ENCODE data around the gene ISOC2.
"Not testable (repeated sequence)": the region's sequence is repeated elsewhere in the genome, so short reads cannot be mapped to it uniquely, and the experiment has no call there.

ISOC2 gene

GRCh38 chr19:55461259-55461973 lies at the start of gene ISOC2:
TSS of gene ISOC2 (minus strand) at chr19:55461642. CDS start at chr19:55456486, 5,156 bp downstream.
- DNase-seq: peak; percentile 75 to 100 (median 99)

DNA sequence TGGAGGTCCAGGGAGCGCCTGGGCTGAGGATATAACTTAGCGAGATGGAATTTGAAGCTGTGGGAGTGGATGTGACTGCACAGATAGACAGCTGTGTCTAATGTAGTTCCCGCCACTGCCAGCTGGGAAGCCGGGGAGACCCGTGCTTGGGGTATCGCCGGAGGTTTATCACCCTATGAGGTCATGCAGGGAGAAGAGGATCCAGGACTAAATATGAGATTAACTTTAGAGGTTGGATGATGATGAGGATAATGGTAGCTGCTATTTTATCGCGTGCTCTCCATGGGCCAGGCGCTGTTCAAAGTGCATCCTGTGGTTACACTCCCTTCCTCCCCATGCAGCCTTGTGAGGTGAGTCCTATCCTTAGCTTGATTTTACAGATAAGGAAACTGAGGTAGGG lies 46.7 kb upstream of the ISOC2 start:
- no peak for DNase-seq

GRCh38 chr19:55504981-55505380 lies 43.5 kb upstream of the ISOC2 start:
- DNase-seq: no peak

DNA sequence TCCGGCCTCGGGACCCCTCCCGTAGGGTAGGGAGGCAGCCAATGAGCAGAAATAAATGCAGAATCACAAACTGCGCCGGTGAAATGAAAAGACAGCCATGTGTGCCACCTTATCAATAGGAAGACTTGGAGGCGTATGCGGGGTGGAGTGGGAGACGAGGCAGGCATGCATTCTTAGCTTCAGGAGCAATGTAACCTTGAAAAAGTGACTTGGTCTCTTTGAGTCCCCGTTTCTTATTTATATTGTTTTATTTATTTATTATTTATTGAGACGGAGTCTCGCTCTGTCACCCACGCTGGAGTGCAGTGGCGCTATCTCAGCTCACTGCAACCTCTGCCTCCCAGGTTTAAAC lies 42.8 kb upstream of the ISOC2 start:
- DNase-seq: no peak

DNA sequence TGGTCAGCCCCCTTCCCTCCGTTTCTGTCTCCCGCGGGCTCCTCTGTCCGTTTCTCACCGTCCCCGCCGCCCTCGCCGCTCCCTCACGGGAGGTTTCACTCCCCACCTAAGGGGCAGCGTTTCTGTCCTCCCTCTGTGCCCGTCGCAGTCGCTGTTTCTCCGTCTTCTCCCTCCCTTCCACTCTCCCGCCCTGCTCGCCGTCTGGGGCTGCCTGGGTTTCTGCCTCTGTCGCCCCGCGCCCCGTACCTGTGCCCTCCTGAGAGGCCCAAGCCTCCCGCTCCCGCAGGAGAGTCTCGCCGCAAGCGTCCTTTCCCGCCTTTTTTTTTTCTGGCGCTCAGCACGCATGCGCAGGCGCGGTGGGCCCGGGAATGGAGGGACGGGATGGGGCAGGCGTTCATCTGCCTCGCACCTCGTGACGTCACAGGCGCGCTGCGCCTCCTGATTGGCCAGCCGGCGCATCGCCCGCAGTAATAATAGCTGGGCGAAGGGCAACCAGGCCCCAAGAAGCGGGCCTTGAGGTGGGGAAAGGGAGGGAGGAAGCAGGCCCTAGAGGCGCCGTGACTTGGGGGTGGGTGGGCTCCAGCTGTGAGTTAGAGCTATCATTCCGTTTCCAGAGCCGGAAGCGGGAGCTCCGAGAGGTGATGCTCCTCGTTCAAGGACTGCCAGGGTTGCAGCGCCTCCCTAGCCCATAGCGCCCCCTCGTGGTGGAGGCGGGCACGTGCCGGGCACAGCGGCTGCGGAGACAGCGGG lies 42.2 kb upstream of the ISOC2 start:
- peak; percentile 60 to 99 (median 91) for DNase-seq

- DNase-seq: no peak
Observed at GRCh38 chr19:55503157-55503501, 41.7 kb upstream of the ISOC2 start.

DNA sequence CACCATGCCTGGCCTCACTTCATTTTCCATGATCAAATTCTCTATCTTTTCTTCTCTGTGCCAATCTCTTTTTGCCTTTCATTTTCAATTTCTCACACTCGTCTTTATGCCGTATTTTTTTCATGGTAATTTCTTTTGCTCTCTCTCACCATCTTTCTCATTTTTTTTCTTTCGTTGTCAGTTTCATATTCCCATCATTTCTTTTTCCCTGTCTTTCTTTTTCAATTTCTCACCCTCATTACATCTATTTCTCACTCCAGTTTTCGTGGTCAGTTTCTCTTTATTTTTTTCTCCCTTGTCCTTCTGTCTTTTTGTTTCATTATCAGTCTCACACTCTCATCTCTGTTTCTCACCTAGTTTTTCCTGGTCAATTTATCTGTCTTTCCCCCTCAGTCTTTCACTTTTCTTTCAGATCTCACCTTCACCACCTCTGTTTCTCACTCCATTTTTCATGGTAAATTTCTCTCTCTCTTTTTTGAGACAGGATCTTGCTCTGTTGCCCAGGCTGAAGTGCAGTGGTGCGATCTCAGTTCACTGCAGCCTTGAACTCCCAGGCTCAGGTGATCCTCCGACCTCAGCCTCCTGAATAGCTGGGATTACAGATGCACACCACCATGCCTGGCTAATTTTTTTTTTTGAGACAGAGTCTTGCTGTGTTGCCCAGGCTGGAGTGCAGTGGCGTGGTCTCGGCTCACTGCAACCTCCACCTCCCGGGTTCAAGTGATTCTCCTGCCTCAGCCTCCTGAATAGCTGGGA lies 40.9 kb upstream of the ISOC2 start:
- no peak for DNase-seq

DNA sequence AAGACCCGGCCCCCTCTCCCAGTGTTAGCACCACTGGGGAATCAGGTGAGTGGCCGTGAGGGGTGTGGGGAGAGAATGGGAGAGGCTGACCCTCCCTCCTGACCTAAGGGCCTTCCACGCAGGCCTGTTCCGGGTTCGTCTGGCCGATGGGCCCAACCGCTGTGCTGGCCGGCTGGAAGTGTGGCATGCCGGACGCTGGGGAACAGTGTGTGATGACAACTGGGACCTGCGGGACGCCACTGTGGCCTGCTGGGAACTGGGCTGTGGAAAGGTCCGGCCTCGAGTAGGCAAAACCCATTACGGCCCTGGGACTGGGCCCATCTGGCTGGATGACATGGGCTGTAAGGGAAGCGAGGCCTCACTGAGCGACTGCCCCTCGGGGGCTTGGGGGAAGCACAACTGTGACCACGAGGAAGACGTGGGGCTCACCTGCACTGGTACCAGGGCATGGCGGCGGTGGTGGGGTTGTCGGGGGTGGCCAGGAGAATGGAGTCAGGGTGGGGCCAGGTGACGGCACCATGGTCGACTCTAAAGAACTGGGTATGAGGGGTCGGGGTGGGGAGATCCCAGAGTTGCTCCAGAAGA lies 39.0 kb upstream of the ISOC2 start:
- no peak for DNase-seq

DNA sequence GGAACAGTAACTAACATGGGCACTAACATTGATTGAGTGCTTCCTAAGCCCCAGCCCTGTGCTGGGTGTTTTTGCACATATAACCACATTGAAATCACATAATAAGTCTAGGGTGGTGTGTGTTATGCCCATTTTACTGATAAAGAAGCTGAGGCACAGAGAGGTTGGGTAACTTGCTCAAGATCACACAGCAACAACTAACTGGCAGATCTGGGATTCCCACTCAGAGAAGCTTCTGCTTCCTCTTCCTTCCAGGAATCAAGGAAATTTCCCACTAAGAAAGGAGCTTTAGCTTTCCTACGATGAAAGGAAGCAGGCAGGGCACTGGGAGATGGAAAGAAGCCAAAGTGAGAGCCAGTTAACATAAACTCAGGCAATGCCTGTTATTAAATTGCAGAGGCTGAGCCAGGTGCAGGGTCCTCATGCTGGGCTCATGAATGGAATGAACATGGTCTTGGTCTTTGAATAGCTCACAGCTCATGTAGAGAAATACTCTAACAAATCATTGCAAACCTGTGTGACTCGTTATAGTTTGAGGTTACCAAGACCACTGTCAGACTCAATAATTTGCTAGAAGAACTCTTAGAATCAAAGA lies 36.9 kb upstream of the ISOC2 start:
- no peak for DNase-seq

DNA sequence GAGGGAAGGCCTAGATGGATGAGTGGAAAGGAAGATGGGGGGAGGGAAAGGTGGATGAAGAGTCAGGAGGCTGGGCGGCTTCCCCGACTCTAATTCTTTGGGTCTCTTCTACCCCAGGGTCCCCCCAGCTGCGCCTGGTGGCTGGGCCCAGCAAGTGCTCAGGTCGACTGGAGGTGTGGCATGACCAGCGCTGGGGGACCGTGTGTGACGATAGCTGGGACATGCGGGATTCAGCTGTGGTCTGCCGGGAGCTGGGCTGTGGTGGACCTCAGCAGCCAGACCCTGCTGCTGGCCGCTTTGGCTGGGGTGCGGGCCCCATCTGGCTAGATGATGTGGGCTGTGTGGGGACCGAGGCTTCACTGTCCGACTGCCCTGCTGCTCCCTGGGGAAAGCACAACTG lies 36.3 kb upstream of the ISOC2 start:
- no peak for DNase-seq

DNA sequence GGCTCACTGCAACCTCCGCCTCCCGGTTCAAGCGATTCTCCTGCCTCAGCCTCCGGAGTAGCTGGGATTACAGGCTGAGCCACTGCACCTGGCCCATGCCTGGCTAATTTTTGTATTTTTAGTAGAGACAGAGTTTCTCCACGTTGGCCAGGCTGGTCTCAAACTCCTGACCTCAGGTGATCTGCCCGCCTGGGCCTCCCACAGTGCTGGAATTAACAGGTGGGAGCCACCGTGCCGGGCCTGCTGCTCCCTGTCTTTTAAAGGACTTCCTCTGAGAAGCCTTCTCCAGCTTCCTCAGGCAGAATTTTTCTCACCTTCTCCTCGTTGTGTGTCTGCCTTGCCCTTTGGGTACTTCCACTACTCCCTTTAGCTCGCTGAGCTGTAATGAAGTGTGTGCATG lies 35.4 kb upstream of the ISOC2 start:
- DNase-seq: not testable (repeated sequence)

DNA sequence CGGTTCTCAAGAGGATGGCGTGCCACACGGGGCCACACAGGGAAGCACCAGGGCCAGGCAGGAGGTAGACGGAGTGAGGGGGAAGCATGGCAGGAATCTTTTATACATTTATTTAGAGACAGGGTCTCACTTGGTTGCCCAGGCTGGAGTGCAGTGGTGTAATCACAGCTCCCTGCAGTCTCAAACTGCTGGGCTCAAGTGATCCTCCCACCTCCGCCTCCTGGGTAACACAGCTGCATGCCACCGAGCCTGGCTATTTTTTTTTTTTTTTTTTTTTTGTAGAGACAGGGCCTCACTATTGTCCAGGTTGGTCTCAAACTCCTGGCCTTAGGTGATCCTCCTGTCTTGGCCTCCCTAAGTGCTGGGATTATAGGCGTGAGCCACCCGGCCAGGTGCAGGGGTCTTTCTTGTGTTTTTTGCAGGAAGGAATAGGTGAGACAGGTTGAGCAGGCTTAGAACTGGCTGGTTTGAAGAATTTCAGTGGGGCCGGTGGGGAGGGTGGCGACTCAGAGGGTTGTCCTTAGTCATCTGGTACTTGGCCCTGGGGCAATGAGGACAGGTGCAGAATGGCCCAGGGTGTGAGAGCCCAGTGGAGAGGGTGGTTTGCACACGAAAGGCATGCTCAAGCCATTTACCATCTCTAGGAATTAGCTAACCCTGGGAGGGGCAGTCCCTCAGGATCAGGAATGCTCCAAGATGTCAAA lies 34.4 kb upstream of the ISOC2 start:
- DNase-seq: no peak

GRCh38 chr19:55494172-55494761 lies 32.8 kb upstream of the ISOC2 start:
- no peak for DNase-seq

- no peak for DNase-seq
Observed at GRCh38 chr19:55493645-55494171, 32.3 kb upstream of the ISOC2 start.

DNA sequence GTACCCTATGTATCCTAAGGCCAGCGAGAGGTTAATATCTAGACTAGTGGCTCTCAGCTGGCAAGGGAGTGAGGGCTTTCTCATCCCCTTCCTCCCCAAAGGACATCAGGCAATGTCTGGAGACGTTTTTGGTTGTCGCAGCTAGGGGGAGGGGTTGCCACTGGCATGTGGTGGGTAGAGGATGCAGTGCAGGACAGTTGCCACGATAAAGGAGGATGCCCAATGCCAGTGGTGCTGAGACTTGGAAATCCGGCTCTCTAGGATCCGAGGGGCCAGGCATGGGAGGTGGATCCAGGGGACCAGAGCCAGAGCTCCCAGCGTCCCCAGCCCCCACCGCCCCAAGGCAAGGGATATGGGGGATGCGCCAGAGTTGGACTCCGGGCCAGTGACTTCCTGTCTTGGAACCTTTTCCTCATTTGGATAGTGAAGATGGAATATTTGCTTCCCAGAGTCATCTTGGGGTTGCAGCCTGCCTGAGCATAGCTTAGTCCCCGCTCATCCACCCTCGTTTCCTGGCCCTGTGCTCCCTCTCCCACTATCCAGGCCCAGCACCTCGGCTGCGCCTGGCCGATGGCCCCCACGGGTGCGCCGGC lies 31.7 kb upstream of the ISOC2 start:
- no peak for DNase-seq

GRCh38 chr19:55492362-55492944 lies 31.0 kb upstream of the ISOC2 start:
- DNase-seq: no peak

- no peak for DNase-seq
Observed at GRCh38 chr19:55491546-55492360, 30.3 kb upstream of the ISOC2 start.

All from amygdala (tissue), 56 donors.